Fibroblast of pulmonary artery (primary cell): Measurements from ENCODE around the gene EEF1E1.

Source experiments
- DNase-seq: peaks from one replicate; pipeline ENCODE4 v3.0.0-alpha.2; 2010; ENCODE audit warnings: low read depth
- H3K4me3 ChIP-seq: replicated peaks from 2 replicates; pipeline ENCODE4 v1.5.1; 2011; ENCODE audit warnings: low read depth, mild to moderate bottlenecking, control low read depth, low read length, moderate library complexity
- CTCF ChIP-seq: IDR thresholded peaks from 2 replicates; pipeline ENCODE4 v1.5.1; 2011; ENCODE audit warnings: mild to moderate bottlenecking, control low read depth, low read length, inconsistent platforms; ENCODE audit errors: missing control alignments

EEF1E1 gene

GRCh38 chr6:8065519-8065911 is 36.8 kb downstream of the EEF1E1 start:
- TF ChIP-seq CTCF, result no peak
- DNase-seq, result no peak

GRCh38 chr6:8064638-8065518 is 37.5 kb downstream of the EEF1E1 start:
- peak overlapping the region; percentile 98 for H3K4me3 ChIP-seq
- no peak for DNase-seq
- no peak for TF ChIP-seq CTCF

More at GRCh38 chr6:8065519-8065911, 36.8 kb downstream of the EEF1E1 start:
- H3K4me3 ChIP-seq, result no peak overlapping the region

- H3K4me3 ChIP-seq, result peak within 1 kb of the TSS; percentile 98
- no peak for TF ChIP-seq CTCF
- DNase-seq, result peak; percentile 97
Observed at GRCh38 chr6:8063761-8064637, 38.3 kb downstream of the EEF1E1 start, which contains the start of gene BLOC1S5. Gene BLOC1S5, minus strand, starts transcription at chr6:8064389. Its CDS starts 13 bp downstream, at chr6:8064376.

- no peak overlapping the region for H3K4me3 ChIP-seq
- no peak for TF ChIP-seq CTCF
- DNase-seq, result no peak
Observed at GRCh38 chr6:8061736-8062135, 40.6 kb downstream of the EEF1E1 start.

- no peak overlapping the region for H3K4me3 ChIP-seq
- TF ChIP-seq CTCF, result no peak
- no peak for DNase-seq
Observed at GRCh38 chr6:8060346-8060745, 42.0 kb downstream of the EEF1E1 start.

- peak; percentile 74 for DNase-seq
- TF ChIP-seq CTCF, result peak; percentile 33
Observed at GRCh38 chr6:8059129-8059528, 43.2 kb downstream of the EEF1E1 start.

More at GRCh38 chr6:8059129-8059528, 43.2 kb downstream of the EEF1E1 start:
- H3K4me3 ChIP-seq, result no peak overlapping the region
